ENCODE data around the gene CLK4.

Gene CLK4

DNA sequence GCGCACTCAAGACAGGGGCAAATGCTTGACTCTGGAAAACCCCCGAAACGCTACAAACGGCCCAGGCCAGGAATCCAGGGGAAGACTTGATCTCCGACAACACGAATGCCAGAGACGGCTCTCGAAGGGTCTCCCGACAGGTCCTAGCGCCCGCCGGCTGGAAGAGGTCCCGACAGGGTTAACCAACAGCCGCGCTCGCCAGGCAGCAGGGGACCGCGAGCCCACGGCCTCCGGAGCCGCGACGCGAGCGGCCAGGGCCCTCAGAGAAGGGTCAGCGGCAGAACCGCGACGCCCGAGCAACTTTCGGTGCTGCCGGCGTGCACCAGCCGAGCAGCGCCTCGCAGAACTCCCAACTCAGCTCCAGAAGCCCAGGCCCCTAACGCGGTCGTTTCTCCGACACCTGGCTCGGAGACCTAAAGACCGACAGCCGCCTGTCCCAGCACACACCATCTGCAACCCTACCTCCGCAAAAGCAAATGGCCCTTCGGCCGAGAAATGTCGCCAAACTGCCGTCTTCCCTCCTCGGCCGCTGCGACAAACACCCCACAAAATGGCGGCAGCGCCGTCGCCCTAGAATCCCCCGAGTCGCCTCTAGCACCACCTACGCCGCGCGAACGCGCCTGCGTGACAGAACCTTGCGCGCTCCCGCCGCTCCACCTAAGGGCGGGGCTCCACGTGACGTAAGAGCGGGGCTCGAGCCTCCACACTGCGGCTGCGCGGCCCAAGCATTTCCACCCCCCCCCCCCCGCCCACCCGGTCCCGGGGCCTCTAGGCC, at the start of gene CLK4:
CLK4 (minus strand) TSS at position 567 of the 775 bp plus-strand sequence. CDS start 3,634 bp downstream, outside the sequence.
- DNase-seq (ENCODE audit: low spot score) = peak; percentile 98

DNA sequence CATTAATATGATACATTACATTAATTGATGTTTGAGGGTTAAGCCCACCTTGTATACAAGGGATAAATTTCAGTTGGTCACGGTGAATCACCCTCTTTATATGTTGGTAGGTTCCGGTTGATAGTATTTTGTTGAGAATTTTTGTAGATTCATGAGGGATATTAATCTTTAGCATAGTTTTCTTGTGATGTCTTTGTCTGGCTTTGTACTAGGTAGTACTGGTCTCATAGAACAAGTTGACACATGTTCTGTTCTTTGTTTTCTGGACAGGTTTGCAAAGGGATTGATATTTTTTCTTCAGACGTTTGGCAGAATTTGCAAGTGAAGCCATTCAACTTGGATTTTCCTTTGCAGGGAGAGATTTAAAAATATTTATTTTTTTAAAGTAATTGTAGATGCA, 49.1 kb upstream of the CLK4 start:
- DNase-seq (ENCODE audit: low spot score) = no peak

DNA sequence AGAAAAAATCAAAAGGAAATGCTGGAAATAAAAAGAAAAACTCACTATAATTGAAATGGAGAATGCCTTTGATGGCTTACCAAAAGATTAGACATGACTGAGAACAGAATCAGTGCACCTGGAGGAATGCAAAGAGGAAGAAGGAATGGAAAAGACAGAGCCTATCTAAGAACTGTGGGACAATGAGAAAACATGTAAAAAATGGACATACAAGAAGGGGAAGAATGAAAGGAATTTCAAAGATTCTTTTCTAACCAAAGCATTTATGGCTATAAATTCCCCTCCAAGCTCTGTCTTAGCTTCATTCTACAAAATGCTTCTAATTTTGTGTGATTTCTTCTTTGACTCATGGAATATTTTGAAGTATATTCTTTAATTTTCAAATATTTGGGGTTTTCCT, 47.5 kb upstream of the CLK4 start:
- DNase-seq (ENCODE audit: low spot score) = no peak

DNA sequence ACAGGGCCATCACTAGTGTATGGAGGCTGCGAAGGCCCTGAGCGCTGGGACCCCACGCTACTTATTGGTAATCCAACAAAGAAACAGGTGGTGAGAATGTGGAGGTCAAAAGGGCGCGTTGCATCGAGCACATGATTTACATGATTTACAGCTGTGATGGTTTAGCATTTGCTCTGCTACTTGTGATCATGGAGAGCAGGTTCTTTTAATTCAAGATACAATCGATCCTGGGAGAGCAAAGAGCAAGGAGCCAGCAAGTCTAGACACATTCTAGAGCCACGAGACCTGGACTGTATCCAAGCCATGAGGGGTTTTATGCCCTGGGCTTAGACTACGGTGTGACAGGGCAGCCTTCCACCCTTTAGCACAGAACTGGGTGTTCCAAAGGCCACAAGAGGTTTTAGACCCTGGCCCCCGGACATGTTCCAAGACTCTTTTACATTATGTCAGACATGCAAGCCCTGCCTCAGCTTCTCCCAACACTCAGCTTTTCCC, 47.0 kb upstream of the CLK4 start:
- DNase-seq (ENCODE audit: low spot score) = no peak

DNA sequence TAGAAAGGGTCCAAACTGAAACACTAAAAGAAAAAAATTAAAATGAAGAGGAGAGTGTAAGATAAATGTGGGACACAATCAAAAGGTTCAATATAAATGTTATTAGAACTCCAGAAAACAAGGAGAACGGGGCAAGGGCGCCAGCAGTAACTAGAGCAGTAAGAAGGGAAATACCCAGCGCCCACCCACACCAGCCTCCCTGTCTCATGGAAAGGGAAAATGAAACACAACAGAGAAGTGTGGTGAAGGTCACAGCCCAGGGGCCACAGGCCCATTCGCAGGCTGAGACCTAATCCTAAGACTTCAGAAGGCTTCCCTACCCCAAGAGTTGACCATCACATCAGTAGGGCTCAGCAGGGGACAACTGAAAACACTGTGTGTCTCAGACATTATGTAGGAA, 45.8 kb upstream of the CLK4 start:
- no peak for DNase-seq (ENCODE audit: low spot score)

DNA sequence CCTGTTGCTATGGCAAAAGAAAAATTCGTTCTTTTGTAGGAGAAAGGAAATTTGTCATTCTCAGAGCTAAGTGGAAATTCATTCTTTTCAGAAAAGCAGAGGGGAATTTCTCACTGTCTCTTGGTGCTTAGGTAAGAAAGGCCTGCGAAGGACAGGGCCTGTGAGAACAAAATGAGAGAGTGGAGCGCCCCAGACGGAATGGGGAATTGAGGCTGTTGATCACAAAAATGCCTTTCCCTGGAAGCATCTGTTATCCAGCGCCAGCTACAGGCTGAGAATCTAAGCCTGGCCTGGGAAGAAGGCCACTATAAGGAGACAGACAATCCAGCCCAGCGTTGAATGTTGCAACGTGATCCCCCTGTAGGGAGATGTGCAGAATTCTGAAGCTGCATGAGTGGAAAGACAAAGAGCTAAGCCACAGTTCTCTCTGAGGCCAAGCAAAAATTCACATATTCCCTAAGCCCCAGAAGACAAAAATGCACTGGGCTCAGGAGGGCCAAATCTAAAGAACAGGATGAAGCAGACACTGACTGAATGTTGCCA, 44.8 kb upstream of the CLK4 start:
- no peak for DNase-seq (ENCODE audit: low spot score)

DNA sequence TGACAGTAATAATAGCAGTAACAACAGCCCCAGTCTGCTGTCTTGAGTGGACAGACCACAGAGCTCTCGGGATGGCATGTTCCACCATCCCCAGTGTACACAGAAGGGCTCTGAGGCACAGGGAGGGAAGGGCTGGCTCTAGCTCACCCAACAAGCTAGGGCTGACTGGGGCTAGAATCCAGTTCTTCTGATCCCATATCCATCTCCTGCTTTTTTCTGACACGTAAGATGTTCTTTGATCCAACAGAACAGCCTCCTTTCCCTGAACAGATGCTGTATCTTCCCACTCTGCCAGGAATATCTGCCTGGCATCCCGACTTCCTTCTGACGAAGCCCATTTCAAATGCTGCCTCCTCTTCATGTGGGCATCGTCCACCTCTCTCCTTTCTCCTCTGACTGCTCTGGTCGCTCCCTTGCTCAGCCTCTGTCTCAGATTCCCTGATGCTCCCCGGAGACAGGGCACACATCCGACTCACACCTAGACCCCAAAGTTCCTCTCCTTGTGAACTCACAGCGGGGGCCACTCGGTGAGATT, 43.6 kb upstream of the CLK4 start:
- DNase-seq (ENCODE audit: low spot score) = no peak

DNA sequence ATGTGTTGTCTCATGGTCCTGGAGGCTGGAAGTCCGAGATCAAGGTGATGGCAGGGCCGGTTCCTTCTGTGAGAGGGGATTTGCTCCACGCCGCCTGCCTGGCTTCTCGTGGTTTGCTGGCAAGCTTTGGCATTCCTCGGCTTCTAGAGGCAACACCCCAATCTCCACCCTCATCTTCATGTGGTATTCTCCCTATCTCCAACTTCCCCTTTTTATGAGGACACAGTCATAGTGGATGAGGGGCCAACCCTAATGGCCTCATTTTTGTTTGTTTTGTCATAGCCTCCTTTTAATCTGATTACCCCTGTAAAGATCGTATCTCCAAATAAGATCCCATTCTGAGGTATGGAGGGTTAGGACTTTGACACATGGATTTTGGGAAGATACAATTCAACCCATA, 41.7 kb upstream of the CLK4 start:
- peak; percentile 90 for DNase-seq (ENCODE audit: low spot score)

DNA sequence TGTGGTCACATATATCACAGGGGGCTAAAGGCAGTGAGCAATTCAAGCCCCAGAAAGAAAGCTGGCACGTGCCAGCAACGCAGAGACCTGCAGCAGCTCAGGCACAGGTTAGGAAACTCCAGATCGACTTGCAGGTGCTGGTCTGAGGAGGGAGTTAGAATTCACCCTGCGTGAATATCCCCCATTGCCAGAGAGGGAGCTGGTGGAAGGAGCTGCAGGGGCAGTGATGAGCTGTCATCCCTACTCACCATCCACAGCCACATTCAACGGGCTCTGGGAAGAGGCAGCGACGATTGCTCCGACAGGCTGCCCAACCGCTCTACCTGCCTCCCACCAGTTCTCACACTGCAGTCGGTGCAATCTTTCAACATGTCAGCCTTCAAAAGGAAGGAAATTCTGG, 40.8 kb upstream of the CLK4 start:
- no peak for DNase-seq (ENCODE audit: low spot score)

DNA sequence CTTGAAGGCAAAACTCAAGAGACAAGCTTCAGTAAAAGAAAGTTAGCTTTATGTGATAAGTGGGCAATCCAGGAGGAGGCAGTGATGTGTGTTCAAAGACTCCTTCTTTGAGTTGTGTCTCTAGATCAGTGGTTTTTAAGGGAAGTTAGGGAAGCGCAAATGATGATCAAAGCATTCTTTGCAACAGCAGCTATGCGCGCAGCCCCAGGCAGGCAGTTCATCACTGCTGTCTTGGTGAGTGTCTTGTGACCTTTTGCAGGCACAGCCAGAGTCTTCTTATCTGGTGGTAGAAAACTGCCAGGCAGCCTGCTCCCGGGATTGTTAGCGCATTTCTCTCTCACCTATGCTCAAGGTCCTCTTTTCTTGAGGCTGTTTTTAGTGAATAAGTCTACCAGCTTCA, 40.3 kb upstream of the CLK4 start:
- DNase-seq (ENCODE audit: low spot score) = no peak

DNA sequence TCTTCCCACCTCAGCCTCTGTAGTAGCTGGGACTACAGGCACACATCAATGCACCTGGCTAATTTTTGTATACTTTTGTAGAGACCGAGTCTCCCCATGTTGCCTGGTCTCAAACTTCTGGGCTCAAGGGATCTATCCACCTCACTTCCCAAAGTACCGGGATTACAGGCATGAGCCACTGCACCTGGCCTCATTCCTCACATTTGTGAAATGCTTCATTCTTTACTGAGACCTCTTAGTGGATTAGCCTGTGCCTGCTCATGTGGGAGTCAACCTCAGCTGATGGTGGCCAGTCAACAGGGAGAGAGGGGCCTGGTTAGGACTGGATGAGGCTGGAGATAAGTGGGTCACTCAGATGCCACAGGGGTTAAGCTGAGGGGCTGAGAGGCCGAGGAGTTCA, 37.3 kb upstream of the CLK4 start:
- DNase-seq (ENCODE audit: low spot score) = no peak

DNA sequence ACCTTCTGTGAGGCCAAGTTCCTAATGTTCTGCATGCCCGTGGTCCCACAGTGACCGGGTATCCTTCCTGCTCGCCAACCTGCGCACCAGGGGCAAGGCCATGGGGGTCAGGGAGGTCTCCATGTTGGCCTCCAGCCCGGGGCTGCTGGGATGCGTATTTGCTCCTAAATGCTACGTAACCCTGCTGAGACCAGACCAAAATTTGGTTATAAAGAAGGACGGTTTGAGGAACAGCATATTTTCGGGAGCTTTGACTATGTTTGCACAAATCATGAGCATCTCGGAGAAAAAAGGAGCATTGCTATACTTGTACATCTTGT, 35.7 kb upstream of the CLK4 start:
- DNase-seq (ENCODE audit: low spot score) = no peak

DNA sequence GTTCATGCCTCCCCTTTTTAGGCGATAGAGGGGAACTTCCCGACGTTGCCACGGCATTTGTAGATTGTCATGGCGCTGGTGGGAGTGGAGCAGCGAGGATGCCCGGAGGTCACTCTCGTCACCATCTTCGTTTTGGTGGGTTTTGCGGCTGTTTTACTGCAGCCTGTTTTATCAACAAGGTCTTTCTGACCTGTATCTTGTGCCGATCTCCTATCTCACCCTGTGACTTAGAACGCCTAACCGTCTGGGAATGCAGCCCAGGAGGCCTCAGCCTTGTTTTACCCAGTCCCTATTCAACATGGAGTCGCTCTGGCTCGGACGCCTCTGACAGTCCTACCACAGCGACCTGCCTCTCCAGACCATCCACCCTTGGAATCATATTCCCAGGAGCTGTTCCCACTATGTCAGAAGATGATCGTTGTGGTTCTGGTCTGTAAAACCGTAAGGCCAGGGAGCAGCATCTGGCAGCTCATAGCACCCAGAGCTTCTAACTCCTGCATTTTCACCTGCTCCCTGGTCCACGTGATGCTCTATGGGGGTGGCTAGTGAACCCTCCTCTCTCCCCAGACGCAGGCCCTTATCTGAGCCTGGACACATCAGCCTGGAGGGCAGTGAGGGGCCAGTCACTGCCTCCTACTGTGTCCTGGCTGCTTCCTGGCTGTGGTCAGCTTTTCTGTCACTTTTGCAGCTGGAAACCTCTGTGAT, 35.1 kb upstream of the CLK4 start:
- DNase-seq (ENCODE audit: low spot score) = no peak

DNA sequence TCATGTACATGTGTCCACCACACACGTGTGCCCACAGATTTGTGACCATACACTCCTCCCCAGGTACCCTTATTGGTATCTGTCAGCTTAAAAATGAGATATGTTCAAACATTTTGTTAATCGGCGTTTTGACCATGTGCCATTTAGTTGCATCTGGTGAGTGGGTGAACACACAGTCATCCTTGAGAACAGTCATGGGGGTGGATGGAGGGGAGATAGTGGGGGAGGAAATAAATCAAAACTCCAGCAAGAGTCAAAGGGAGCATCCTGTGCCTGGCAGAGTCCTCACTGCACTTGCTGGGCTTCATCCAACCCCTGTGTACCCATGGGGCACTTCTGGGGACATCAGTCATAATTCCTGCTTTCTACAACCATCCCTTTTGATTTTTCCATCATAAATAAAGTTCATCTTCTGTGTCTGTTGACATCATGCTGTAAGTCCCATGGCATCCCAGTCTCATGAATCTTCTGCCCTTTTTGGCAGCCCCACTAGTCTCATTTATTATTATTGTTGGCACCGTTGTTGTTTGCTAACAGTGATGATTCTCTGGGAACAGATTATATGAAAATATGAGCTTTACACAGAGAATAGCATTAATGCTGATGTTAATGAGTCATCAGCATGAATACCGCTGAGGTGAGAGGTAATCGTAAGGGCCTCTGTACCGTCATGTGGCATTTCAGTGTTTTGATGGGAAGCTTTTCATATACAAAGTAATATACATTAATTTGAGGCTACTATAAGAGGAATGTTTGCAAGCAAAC, 24.4 kb upstream of the CLK4 start:
- DNase-seq (ENCODE audit: low spot score) = no peak

DNA sequence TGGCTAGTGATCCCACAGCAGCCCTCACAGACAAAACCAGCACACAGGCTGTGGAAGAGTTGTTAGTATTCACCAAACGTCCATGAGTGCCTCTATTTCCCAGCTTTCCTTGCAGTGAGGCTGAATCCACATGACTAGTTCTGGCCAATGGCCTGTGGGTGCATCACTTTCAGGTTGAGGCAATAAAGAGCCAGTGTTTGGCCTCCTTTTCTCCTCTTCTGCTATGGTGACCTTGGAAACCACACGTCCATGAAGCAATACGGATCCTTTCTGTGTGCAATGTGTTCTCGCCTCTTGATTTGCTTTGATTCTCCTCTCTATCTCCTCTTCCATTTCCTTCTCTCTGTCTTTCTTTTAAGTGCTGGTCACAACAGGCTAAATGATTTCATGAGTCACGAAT, 23.4 kb upstream of the CLK4 start:
- no peak for DNase-seq (ENCODE audit: low spot score)

DNA sequence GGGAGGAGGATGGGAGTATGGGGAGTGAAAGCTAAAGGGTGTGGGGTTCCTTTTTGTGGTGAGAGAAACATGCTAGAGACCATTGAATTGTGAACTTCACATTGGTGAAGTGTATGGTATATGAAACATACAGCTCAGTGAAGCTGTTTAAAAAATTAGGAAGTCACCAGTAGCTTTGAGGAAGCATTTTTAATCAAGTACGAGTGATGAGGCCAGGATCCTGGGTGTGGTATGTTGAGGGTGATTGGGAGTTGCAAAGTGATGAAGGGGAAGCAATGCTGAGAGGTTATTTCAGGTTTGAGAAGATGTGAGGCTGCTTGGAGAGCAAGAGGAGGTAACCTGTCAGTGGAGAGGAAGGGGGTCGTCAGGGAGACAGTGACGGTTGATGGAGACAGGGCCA, 22.7 kb upstream of the CLK4 start:
- no peak for DNase-seq (ENCODE audit: low spot score)

DNA sequence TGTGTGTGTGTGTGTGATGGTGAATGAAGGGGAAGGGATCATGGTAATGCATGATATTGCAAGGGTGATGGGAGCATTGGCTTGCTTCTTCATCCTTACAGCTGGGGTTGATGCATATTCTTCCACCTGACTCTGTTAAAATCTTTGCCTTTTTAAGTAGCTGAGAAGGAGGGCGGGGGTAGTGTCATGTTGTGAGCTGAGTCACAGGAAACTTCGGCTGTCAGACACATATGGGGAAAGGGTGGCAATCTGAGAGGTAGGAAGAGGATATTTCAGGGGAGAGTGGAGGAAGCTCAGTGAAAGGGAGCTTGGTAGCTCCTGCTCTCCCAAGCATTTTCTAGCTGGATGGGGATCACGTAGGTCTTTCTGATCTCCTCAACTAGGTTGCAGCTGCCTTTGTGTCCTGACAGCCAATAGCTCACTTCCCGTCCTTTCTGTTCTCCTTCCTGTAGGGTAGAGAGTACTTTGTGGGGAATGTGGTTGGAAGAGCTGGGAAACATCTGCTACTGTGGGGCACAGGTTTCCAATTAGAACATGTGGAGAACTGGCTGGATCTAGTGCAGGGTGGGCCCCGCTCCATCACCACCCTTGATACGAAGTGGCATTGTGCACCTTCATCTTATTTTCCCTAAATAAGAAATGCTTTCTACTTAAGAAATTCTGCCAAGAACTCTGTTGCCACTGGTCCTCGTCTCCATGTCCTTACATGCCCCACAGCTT, 18.1 kb upstream of the CLK4 start:
- DNase-seq (ENCODE audit: low spot score) = no peak

DNA sequence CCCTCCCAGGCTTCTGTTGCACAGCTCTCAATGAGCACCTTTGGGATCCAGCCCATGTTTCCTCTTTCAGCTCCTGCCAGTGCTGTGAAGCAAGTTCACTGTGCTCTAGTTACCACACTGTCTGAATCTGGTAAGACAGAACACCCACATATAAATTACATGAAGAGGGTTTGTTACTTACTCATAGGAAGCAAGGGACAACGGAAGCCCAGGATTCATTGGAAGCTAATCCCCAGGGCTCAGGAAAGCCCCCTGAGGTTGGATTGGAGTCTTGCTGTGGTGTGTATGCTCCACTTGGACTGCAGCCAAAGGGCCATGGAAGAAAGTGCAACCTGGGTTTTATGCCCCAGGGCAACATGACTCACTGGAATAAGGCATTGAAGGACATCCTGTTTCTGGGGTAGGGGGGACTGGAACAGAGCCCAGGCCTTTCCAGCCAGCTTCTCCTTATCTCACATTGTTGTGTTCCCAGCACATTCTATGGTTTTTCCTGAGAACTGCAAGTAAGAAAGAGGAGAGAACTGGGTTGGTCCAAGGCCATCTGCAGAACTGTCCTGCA, 15.6 kb upstream of the CLK4 start:
- peak; percentile 91 for DNase-seq (ENCODE audit: low spot score)

DNA sequence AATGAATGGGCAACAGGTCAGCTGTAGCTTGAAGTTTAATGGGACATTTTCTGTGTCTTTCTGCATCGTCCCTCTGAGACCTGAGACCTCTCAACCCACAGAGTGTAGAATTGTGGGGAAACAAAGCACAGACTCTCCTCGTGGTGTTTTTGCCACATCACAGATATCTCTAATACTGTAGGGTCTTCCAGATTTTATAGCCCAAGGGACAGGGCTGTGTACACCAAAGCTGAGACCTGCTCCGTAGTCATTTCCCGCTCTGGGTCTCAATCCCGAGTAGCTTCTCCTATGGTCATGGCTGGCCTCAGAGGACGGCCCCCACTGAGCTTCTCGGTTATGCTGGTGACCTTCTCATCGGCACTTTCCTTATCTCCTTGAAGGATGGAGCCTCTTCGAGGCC, 14.9 kb upstream of the CLK4 start:
- DNase-seq (ENCODE audit: low spot score) = no peak

DNA sequence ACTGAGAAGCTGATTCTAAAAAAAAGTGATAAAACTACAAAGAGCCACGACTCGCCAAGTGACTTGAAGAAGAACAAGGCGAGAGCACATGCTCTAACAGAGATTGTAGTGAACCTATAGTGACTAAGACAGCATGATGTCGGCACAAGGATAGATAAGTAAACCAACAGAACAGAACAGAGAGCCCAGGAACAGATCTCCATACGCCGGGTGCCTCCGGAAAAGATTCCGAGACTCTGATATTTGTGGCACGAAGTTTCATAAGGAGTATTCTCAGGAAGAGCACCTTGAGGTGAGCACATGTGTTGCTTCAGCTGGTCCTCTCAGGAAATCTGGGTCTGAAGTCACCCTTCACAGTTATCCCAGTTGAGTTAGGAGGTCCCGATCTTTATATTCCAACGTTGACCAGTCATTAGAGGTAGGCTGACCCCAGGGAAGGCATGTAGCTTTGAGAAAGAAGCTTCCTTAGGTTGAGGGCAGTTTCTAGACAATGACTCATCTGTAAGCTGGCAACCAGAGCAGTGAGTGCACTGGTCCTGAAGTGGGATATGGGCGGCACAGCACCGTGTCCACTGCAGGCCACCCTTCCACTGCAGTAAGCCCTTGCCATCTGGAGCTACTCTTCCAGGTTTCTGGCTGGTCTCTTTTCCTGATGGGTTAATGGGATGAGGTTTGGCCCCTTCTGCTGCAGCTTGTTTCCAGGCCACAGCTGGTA, 13.6 kb upstream of the CLK4 start:
- DNase-seq (ENCODE audit: low spot score) = no peak

All from LoVo (cell line).